HG02981 (cell line): ENCODE data around the gene WDHD1.
"Not testable (repeated sequence)": the region's sequence is repeated elsewhere in the genome, so short reads cannot be mapped to it uniquely, and the experiment has no call there.

Source experiments
- ATAC-seq: cut with Tn5 transposase; IDR thresholded peaks from one replicate; pipeline ENCODE4 v1.9.1; 2021; ENCODE audit warnings: mild to moderate bottlenecking, moderate library complexity; ENCODE audit not compliant: unreplicated experiment

The WDHD1 gene

GRCh38 chr14:55051165-55051422, 24.2 kb upstream of the WDHD1 start:
- peak; percentile 21 for ATAC-seq

- ATAC-seq, result no peak
These were observed 22.1 kb upstream of the WDHD1 start for GRCh38 chr14:55048900-55049436.

GRCh38 chr14:55047301-55048053, 20.6 kb upstream of the WDHD1 start:
- ATAC-seq, result no peak

GRCh38 chr14:55045087-55045486, 18.2 kb upstream of the WDHD1 start:
- no peak for ATAC-seq

- no peak for ATAC-seq
These were observed 16.6 kb upstream of the WDHD1 start for GRCh38 chr14:55043528-55043927.

- ATAC-seq, result no peak
These were observed 11.8 kb upstream of the WDHD1 start for GRCh38 chr14:55038708-55039107.

GRCh38 chr14:55037995-55038394, 11.1 kb upstream of the WDHD1 start:
- ATAC-seq, result not testable (repeated sequence)

GRCh38 chr14:55031190-55031589, 4.3 kb upstream of the WDHD1 start:
- no peak for ATAC-seq

- no peak for ATAC-seq
These were observed 1.6 kb upstream of the WDHD1 start for GRCh38 chr14:55028476-55028875.

GRCh38 chr14:55028066-55028465, 1.2 kb upstream of the WDHD1 start:
- no peak for ATAC-seq

GRCh38 chr14:55026441-55026792, 482 bp downstream of the WDHD1 start:
- ATAC-seq, result no peak

GRCh38 chr14:55025948-55026347, 951 bp downstream of the WDHD1 start:
- ATAC-seq, result no peak

- ATAC-seq, result not testable (repeated sequence)
These were observed 2.5 kb downstream of the WDHD1 start for GRCh38 chr14:55024365-55024764.

GRCh38 chr14:55019968-55020554, 6.8 kb downstream of the WDHD1 start:
- ATAC-seq, result no peak

GRCh38 chr14:55015006-55015405, 11.9 kb downstream of the WDHD1 start:
- ATAC-seq, result no peak

GRCh38 chr14:55005071-55005470, 21.8 kb downstream of the WDHD1 start:
- no peak for ATAC-seq

GRCh38 chr14:55000381-55000780, 26.5 kb downstream of the WDHD1 start:
- ATAC-seq, result no peak

- ATAC-seq, result no peak
These were observed 41.7 kb downstream of the WDHD1 start for GRCh38 chr14:54985156-54985555.

GRCh38 chr14:54981698-54982097, 45.2 kb downstream of the WDHD1 start:
- ATAC-seq, result no peak

- ATAC-seq, result no peak
These were observed 47.9 kb downstream of the WDHD1 start for GRCh38 chr14:54979039-54979438.

- no peak for ATAC-seq
These were observed 50.6 kb downstream of the WDHD1 start for GRCh38 chr14:54976316-54976715.

- ATAC-seq, result no peak
These were observed 51.0 kb downstream of the WDHD1 start for GRCh38 chr14:54975856-54976255.
